ENCODE data around the gene EVI2A.
A peak's percentile ranks its signal among the peaks of the same experiment; 100 is the strongest.
"Not testable (repeated sequence)": the region's sequence is repeated elsewhere in the genome, so short reads cannot be mapped to it uniquely, and the experiment has no call there.

Gene EVI2A

DNA sequence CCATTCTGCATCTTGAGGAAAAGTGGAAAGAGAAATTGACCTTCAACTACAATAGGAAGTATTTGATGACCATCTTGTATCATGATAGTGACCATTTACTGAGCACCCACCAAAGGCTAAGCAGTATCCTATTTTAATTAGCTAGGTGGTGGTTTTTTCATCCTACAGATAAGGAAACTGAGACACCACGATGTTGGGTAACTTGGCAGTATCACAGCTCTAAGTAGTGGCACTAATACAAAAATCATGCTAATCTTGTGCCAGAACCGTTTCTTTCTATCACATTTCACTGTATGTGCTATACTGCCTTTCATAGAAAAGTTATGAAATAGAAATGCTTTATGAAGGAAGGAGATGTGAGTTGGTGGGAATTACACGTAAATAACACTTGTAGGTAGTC is 9.9 kb downstream of the EVI2A start:
- no peak for DNase-seq

DNA sequence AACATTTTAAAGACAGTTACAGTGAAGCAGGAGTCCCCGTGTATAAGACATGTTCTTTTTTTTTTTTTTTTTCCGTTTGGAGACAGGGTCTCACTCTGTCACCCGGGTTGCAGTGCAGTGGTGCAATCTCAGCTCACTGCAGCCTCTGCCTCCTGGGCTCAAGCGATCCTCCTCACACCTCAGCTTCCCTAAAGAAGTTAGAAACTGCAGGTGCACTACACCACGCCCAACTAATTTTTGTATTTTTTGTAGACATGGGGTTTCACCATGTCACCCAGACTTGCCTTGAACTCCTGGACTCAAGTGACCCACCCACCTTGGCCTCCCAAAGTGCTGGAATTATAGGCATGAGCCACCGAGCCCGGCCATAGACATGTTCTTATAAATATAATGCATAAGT is 10.5 kb downstream of the EVI2A start:
- DNase-seq, result peak in 1 of 2 donors; percentile 33

DNA sequence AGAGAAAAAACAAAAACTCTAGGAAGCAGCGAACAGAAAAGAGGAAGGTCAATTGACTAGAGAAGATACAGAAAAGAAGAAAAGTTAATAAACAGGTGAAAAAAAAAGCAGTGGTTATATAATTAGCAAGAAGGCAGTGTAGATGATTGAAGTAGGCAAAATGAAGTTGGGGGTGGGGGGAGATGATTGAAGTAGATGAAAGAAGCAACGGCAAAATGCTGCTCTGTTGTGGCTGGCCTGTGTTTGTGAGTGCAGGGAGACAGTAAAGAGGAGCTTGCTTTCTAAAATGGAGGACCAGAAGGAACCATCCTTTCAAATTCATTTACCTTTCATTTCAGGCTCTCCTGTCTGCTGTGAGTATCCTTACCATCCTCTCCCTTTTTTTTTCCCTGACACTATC is 11.2 kb downstream of the EVI2A start:
- peak; percentile 80 for DNase-seq

DNA sequence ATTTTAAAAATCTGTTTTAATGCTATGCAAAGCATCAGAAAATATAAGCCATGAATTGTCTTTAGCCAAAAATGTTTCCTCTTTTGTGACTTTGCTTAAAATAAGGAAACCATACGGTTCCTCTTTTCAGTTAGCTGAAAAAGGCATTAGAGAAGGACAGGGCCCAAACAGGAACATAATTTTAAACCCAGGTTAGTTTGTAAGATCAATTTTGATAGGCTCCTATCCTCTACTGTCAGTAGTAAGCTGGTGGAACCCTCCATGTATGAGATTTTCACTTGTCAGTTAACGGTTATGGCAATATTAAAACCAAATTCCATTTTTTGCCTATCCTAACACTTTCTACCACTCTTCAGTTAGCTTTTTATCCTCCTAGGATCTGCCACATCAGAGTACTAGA is 11.9 kb downstream of the EVI2A start:
- peak in 1 of 2 donors; percentile 57 for DNase-seq

DNA sequence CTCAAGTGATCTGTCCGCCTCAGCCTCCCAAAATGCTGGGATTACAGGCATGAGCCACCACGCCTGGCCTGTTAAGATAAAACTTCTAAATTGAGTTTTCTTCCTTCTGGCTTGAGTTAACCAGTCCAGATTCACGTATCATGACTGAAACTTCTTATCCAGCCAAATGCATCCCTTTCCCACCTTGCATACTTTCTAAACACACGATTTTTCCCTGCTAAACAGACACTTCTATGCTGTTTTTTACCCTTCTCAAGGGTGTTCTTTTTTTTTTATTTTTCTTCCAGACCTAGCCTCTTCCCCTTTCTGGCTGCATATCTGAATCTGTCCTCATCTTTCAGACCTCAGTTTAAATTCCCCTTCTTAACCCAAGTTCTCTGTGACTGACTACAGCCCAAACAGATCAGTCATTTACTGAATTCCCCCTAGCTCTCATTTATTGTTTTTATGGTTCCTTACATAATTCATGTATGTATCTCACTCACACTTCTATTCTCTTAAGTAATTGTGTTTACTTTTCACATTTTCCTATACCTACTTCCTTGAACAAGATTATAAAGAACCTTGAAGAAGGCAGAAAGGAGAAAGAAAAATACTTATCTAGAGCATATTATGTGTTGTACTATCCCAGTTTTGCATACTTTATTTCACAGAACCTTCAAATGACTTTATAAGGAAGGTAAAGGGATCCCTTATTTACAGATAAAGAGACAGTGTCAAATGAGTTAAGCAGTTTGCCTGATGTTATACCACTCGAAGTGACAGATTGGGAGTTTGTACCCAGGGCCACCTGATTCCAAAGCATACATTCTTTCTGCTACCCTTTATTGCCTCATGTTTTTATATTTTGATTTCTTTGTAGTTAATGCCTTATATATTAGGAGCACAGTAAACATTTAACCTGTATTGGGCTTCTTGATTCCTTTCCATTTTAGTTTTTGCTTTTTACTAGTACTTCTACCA is 12.8 kb downstream of the EVI2A start:
- DNase-seq, result no peak

DNA sequence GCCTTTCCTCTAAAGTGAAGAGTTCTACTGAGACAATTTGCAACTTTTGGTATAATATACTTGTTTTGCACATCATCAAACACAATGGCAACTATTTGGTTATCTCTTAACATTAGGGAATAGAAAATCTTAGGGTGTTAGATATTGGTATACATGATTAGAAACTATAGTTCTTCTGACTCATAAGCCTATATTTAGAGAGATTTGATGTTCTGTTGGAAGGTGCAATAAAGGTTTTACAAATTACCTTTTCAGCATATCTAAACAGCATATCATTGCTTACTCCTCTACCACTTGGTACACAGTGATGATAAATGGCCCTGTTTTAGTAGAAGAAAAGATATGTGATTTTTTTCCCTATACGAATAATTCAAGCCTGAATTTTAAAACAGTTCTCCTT is 13.8 kb downstream of the EVI2A start:
- DNase-seq, result no peak

DNA sequence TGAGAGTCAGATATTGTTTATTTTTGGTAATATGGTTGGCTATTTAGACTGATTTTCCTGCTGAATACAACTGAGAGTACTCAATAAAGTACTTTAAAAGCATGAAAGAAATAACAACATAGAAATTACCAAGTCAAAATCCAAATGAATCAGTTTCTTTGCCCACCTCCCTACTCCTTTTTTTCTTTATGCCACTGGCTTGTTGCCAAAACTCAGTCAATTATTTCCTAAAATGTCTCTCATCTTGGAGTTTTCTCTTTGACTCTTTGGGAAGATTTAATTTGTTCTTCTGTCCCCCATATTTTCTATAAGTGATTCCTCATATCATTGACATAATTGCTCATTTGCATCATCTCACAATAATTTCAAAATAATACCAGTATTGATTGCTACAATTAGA is 21.8 kb downstream of the EVI2A start:
- no peak for DNase-seq

DNA sequence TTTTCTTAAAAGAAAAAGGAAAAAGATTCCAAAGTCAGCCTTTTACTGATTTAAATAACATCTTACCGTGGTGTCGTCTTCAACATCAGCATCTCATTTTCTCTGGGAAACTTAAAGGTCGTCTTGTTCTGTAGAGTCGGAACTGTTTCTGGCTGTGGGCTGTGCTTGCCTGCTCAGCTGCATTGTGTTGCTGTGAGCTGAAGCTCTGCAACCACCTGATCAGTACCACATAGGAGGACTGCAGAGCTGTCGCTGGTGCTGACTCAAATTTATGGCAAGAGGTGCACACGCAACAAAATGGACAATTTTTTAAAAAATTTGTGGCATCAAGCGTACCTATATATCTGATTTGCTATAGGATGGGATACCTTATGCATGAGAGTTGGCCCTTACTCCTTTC is 24.3 kb downstream of the EVI2A start, which contains the start of gene OMG:
TSS of gene OMG (minus strand) at position 150 of the 400 bp plus-strand sequence. CDS start 908 bp downstream, outside the sequence.
- no peak for DNase-seq

DNA sequence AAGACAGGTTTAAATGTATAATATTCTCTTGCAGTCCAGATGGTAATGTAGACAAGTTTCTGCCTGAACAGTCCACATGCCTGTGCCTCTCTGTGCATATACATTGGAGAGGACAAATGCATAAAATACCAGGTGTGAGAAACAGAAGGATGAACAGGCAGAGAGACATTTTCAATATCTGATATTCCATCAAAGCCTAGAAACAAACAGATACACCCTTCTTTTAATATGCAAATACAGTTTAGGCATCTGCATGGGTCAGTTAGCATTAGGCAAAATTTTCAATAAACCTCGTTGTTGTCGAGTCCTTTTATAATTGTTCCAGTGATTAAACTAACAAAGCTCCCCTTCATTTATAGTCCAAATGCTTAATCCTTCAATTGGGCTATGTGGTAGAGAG is 25.3 kb downstream of the EVI2A start:
- DNase-seq, result no peak

DNA sequence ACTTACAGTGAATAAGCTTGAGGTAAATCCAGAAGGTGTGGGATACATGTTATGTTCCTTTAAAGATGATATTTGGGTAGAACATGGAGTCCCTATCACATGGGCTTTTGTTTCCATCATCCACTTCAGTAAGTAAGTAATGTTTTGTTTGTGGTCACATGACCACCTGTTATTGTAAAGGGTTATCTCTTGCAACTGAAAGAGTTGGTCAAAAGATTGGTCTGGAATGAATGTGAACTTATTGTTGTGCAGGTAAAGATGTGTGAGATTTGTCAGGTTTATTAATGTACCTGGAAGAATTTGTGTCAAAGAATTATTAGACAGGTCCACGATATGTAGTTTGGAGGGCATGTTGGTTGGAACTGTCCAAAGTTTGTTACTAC is 25.9 kb downstream of the EVI2A start:
- no peak for DNase-seq

DNA sequence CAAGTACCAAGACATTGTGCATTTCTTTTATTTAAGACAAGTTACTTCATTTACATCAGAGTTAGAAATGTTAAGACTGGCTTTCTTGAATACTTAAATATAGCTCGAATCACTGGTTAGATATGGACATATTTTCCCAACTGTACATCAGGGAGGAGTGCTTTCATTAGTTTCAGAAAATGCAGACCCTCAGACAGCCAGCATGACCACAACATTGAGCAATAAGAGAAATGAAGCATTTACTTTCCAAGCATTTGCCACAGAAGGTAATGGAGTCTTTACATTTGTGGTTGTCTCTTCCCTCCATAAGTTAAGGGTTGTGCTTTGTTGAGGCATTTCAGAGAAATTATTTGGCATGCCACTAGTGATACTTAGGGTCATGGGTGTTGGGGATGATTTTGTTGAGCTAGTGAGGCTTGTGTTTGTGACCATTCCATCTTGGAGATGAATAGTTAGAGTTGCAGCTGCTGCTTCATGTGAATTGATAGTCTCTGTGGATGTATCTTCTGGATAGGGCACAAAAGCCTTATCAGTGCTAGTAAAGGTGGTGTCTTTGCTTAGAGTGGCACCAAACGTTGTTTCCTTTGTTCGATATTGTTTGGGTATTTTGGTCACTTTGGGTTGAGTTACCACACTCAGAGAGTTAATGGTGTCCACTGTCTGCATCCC is 26.5 kb downstream of the EVI2A start:
- no peak for DNase-seq

DNA sequence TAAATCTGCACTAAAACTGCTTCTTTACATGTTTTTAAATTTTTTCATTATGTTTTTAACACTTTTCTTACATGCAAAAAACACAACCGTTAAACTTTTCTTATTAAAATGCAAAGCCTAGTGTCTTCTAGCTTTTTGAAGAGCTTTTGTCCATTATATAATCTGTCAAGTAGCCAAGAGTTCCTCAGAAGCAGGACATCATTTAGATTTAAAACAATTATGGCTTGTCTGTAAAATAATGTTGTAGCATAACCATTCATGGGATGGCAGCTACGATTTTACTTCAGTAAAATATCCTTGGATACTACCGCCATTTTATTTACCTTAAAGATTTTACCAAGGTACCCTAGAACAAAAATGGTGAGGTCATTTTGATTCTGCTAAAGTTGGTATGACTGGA is 27.2 kb downstream of the EVI2A start:
- no peak for DNase-seq

DNA sequence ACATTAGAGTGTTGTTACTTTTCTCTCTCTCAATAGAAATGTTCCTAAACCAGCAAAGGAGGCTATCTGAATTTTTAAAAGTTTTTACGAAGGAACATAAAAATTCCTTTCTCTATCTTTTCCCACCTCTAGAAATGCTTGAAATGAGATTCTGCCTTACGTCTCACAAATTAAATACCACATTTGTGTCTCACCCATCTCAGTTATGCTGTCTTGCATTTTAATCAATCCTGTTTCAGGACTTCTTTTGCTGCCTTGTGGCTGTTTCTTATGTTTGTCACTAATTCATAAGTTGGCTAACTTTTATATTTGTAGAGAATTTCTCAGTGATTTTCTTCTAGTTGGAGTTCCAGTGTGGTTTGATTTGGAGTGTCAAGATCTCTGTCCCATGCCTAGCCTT is 27.8 kb downstream of the EVI2A start:
- no peak for DNase-seq

DNA sequence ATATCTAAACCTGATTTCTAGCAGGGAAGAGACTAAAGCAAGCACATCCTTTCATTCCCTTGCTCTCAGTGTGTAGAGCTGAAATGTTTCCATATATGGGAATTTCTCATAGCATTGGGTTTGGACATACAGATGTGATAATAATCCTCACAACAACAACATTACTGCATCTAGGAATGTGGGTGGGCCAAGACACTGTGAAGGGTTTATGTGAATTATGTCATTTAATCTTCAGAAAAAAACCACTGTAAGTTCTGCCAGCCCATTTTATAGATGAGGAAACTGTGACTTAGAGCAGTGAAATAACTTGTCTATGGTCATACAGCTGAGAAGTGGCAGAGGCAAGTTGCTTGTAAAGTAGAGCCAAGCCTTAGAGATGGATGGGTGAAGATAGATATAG is 29.6 kb downstream of the EVI2A start:
- no peak for DNase-seq

DNA sequence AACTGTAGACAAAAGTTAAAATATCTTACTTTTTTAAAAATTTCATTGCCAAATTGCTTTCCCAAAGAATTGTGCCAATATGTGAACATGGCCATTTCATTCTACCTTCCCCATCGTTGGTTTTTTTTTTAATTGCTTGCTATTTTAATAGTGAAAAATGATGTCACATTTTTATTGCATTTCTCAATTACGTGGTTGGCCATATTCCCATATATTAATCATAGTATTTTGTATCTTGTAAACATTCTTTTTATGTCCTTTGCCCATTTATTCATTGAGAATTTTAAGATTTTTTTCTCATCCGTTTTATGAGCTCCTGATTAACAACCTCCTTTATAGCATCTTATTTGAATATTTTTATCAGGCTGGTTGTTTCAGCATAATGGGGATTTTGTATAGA is 31.6 kb downstream of the EVI2A start:
- no peak for DNase-seq

DNA sequence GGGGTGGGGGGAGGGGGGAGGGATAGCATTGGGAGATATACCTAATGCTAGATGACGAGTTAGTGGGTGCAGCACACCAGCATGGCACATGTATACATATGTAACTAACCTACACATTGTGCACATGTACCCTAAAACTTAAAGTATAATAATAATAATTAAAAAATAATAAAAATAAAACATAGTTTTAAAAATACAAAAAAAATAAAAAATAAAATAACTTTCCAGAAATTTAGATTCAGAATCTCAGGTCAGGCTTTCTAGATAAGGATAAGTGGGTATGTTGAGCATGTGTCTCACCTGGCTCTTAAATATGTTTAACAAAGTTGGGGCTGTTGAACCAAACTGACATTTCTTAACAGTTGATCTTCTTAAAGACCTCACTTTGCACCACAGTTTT is 33.5 kb downstream of the EVI2A start:
- not testable (repeated sequence) for DNase-seq

DNA sequence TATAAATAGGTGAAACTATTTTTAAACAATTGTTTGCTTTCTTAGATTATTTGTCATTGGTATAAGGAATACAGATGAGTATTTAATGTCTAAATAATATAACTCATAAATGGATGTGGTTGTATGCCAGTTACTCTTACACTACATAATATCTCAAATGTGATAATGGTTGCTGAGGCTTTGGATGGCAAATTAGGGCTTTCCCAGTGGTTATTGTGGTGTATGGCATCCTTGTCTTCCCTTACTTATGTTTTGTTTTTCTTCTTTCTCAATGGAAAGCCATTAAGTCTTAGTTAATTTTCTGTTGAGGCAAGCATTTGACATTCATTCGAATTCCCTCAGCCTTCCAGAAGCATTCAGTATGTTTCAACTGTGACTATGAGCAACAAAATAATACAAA is 34.8 kb downstream of the EVI2A start:
- DNase-seq, result no peak

DNA sequence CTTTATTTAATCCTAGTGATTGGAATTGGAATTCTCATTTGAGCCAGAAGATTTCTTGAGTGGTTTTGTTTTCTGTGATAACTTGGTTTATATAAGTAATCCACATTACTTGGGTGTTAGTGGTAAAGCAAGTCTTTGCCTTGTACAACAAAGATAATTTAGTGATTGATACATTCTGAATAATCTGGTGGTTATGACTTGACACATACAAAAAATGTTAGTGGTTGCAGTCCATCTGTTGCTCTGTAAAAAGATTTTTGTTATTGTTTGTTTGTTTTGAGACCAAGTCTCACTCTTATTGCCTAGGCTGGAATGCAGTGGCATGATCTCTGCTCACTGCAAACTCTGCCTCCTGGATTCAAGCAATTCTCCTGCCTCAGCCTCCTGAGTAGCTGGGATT is 37.6 kb downstream of the EVI2A start:
- DNase-seq, result no peak

DNA sequence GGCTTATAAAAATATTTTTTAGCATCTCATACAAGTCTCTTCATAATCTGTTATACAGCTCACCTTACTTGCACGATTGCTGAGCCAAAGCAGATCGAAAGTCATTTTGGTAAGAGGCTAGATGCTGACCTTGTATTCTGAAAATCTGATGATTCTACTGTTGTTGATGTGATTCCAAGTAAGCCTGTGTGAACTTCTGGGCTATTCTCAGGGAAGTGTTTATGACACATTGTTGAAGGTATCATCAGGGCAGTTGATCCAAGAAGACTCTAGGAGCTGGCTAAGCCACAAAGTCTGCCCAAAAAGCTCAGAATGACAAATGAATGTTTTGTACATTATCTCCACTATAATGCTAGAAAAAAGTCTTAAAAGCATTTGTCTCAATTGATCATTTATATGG is 40.4 kb downstream of the EVI2A start:
- no peak for DNase-seq

DNA sequence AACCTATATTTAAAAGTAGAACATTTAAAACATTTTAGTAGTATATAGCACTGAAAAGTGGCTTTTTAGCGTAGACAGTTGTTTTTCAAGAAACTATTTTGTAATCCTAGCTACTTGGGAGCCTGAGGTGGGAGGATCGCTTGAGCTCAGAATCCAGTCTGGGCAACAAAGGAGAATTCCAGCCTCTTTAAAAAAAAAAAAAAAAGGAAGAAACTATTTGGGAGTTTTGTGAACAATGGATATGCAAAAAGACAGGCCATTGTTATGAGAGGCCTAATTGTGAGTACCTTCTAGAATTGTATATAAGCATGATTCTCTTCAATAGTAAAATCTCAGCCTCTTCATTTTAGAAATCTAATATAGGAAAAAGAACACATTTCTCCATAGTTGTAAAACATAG is 42.0 kb downstream of the EVI2A start:
- no peak for DNase-seq

DNA sequence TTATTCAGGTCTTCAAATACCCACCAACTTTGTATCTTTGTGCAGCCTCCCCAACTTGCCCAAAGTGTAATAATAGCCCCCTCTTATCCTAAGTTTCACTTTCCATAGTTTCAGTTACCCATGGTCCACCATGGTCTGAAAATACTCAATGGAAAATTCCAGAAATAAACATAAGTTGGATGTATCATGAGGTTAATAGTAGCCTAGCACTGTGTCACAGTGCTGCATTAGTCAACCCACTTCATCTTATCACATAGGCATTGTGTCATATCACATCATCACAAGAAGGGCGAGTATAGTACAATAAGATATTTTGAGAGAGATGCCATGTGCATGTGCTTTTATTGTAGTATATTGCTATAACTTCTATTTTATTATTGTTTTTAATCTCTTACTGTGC is 46.3 kb downstream of the EVI2A start:
- no peak for DNase-seq

DNA sequence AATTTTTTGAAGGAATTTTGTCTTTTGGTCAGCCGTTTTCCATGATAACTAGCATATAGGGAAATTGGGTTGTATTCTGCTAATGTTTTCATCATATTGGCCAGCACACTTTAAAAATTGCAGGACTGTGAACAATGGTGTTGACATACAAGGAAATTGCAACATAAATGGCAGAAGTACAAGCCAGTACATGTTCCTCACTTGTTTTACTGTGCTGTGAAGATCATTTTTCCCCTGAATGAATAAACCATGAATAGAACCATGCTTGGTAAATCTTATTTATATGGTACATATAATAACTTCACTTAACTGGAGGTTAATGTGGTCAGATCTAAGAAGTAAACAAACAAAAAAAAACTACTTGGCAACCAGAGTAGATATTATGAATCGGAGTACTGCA is 47.2 kb downstream of the EVI2A start:
- DNase-seq, result no peak

DNA sequence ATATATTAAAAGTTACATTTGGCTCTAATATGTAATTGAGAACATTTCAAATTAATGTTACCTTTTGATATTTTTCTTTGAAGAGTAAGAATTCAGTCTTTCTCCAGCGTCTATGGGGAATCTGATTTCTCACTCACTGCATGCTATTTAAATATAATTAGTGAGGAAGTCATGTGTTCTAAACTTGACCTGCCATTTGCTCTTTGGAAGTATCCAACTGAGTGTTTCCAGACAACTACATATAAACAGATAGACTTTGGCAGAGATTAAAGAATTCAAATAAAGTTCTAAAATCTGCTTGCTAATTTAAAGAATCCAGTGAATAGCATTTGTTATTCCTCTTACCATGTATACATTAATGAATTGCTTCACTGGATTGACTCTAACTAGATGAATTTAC is 47.9 kb downstream of the EVI2A start:
- DNase-seq, result no peak

DNA sequence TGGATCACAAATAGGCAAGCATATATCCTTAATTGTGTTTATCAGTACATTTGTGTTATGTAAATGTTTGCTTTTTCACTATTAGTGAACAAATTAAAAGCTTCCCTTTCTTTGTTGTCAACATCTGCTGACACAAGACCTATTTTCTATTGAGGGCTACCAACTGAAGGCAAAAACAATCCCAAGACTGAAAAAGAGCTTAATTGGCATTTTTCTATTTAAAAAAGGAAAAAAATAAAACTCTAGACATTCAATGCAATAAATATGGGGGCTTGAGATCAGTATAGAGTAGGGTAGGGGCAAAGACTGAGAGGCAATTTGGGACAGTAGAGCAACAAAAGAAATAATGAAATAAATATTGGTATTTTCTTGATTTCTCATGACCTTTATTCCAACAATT is 48.6 kb downstream of the EVI2A start:
- no peak for DNase-seq
